ENCODE data around the gene BASP1.

- TF ChIP-seq EZH2 (IDR thresholded peaks at IDR 0.05) (no peak), FOXP2 (optimal IDR thresholded peaks at IDR 0.05; ENCODE audit: control extremely low read depth, extremely low read length, insufficient read depth) (no peak)
These were observed 7.6 kb downstream of the BASP1 start for GRCh38 chr5:17224858-17225511.
